Breast epithelium (tissue), 4 donors: ENCODE measurements around the gene MGAT2. TPM values are rescaled to one million over a fixed set of nuclear protein-coding genes. Genes with fewer than 3 reads are reported as not detected.
A peak's percentile ranks its signal among the peaks of the same experiment; 100 is the strongest.

Source experiments
- DNase-seq, 2 donors: peaks; one replicate each; pipeline ENCODE4 v3.0.0-alpha.2; 2019; ENCODE audit warnings: low spot score in 2 of 2
- H3K27ac ChIP-seq, 2 donors: fragments of 200-600 bp; sonication (generic) in 1 of 2; one replicate each; pipeline ENCODE4 v1.5.1; 2016 to 2019; ENCODE audit warnings: mild to moderate bottlenecking in 1 of 2
- H3K27me3 ChIP-seq, 2 donors: fragments of 200-600 bp; sonication (generic) in 1 of 2; one replicate each; pipeline versions ENCODE4 v1.5.1 to v1.6.0; 2017 to 2019; ENCODE audit warnings: control low read depth in 1 of 2, mild to moderate bottlenecking in 1 of 2
- H3K36me3 ChIP-seq: fragments of 200-600 bp; one replicate; pipeline ENCODE4 v1.5.1; 2019
- H3K4me1 ChIP-seq, 2 donors: fragments of 200-600 bp; sonication (generic); one replicate each; pipeline ENCODE4 v1.5.1; 2016 to 2019; ENCODE audit warnings: control low read depth in 1 of 2
- H3K4me3 ChIP-seq, 3 donors: fragments of 200-600 bp; sonication (generic); 1 replicate in 2 of 3; 2 replicates in 1 of 3; pipeline ENCODE4 v1.5.1; 2016 to 2019; ENCODE audit warnings: mild to moderate bottlenecking in 3 of 3, moderate library complexity in 2 of 3
- H3K9me3 ChIP-seq, 2 donors: fragments of 200-600 bp; sonication (generic) in 1 of 2; one replicate each; pipeline ENCODE4 v1.5.1; 2016 to 2019; ENCODE audit warnings: control low read depth in 1 of 2
- CTCF ChIP-seq, 3 donors: fragments of 450-650 bp; IDR thresholded peaks; one replicate each; pipeline ENCODE4 v1.5.1; 2016 to 2017; ENCODE audit warnings: antibody characterized with exemption in 3 of 3, mild to moderate bottlenecking in 3 of 3, moderate library complexity in 3 of 3
- POLR2A ChIP-seq: fragments of 450-650 bp; IDR thresholded peaks from one replicate; pipeline ENCODE4 v1.6.1; 2016; ENCODE audit warnings: antibody characterized with exemption, mild to moderate bottlenecking, moderate library complexity
- POLR2AphosphoS5 ChIP-seq, 3 donors: sonication (generic); formaldehyde crosslinking; IDR thresholded peaks; one replicate each; pipeline ENCODE4 v1.6.1; 2017; ENCODE audit warnings: antibody characterized with exemption in 3 of 3
- intact Hi-C: fragments of 100-400 bp; cut with DNase I; formaldehyde crosslinking; loops from one replicate; pipeline ENCODE4 v1.15.1; 2023; ENCODE audit warnings: low total_unique reads
- total RNA-seq, 3 donors: library from RNA; depleted of rRNA; stranded (reverse); fragments of >200 nt; gene quantifications; one replicate each; pipeline ENCODE4 v1.1.0, GENCODE V29; 2016

Gene MGAT2
- total RNA-seq, 3 donors from 2014 or later = 21.6 to 24.9 (median 22.1) TPM

GRCh38 chr14:49619730-49620129 lies 869 bp upstream of the MGAT2 start:
- H3K9me3 ChIP-seq = no peaks in the 10 kb centered on the region
- H3K36me3 ChIP-seq = no peaks in the 10 kb centered on the region
- peaks cover 4 to 6% of the 10 kb centered on the region in 2 donors for H3K4me1 ChIP-seq
- H3K4me3 ChIP-seq = peak overlapping the region; percentile 80 to 89 (median 80)
- no peak for DNase-seq
- TF ChIP-seq POLR2A (no peak), CTCF (IDR thresholded peaks at IDR 0.05) (no peak), POLR2AphosphoS5 (IDR thresholded peaks at IDR 0.05) (no peak)
- intact Hi-C loops = loop anchor here (5.0 to 10.0 kb wide), 2 partner anchors 148 to 215 kb away; partner anchors contain the start of gene KLHDC2
- H3K27ac ChIP-seq = peak overlapping the region; percentile 91 to 92
- H3K27me3 ChIP-seq = no peaks in the 10 kb centered on the region

- H3K36me3 ChIP-seq = no peaks in the 10 kb centered on the region
- DNase-seq = peak; percentile 37 to 73
- TF ChIP-seq CTCF (IDR thresholded peaks at IDR 0.05) (no peak), POLR2AphosphoS5 (IDR thresholded peaks at IDR 0.05) (no peak), POLR2A (no peak)
- peak overlapping the region; percentile 80 to 89 (median 80) for H3K4me3 ChIP-seq
- H3K9me3 ChIP-seq = no peaks in the 10 kb centered on the region
- no peaks in the 10 kb centered on the region for H3K27me3 ChIP-seq
- peaks cover 4 to 6% of the 10 kb centered on the region in 2 donors for H3K4me1 ChIP-seq
- peak overlapping the region; percentile 91 to 92 for H3K27ac ChIP-seq
- intact Hi-C loops = loop anchor here (5.0 to 10.0 kb wide), 2 partner anchors 146 to 214 kb away; partner anchors contain the start of gene KLHDC2
Observed at GRCh38 chr14:49621114-49621881, 699 bp downstream of the MGAT2 start.

- H3K36me3 ChIP-seq = no peaks in the 10 kb centered on the region
- no peak for DNase-seq
- no peak overlapping the region for H3K27ac ChIP-seq
- no peaks in the 10 kb centered on the region for H3K9me3 ChIP-seq
- intact Hi-C loops = loop anchor here (5.0 to 10.0 kb wide), 2 partner anchors 145 to 213 kb away; partner anchors contain the start of gene KLHDC2
- peak overlapping the region; percentile 80 to 89 (median 80) for H3K4me3 ChIP-seq
- no peak for TF ChIP-seq POLR2AphosphoS5 (IDR thresholded peaks at IDR 0.05)
- TF ChIP-seq CTCF (IDR thresholded peaks at IDR 0.05) = no peak
- TF ChIP-seq POLR2A = no peak
- H3K4me1 ChIP-seq = peaks cover 4 to 6% of the 10 kb centered on the region in 2 donors
- H3K27me3 ChIP-seq = no peaks in the 10 kb centered on the region
Observed at GRCh38 chr14:49622022-49622607, 1.5 kb downstream of the MGAT2 start.

GRCh38 chr14:49623387-49623786 lies 2.8 kb downstream of the MGAT2 start:
- TF ChIP-seq POLR2A (no peak), POLR2AphosphoS5 (IDR thresholded peaks at IDR 0.05) (no peak), CTCF (IDR thresholded peaks at IDR 0.05) (no peak)
- Histone ChIP-seq H3K27ac (no peak overlapping the region), H3K4me1 (peaks cover 4 to 6% of the 10 kb centered on the region in 2 donors), H3K9me3 (no peaks in the 10 kb centered on the region), H3K36me3 (no peaks in the 10 kb centered on the region), H3K4me3 (peak overlapping the region in 1 of 3 donors; percentile 4), H3K27me3 (no peaks in the 10 kb centered on the region)
- intact Hi-C loops = loop anchor here (5.0 to 10.0 kb wide), 2 partner anchors 144 to 211 kb away; partner anchors contain the start of gene KLHDC2
- no peak for DNase-seq
